Suprapubic skin (tissue), 4 donors: Measurements from ENCODE around the gene CHCHD4.

Experiments
- CTCF ChIP-seq, 2 donors: fragments of 200-600 bp in 1 of 2; fragments of 450-650 bp in 1 of 2; sonication (generic) in 1 of 2; IDR thresholded peaks; one replicate each; pipeline ENCODE4 v1.5.1; 2016 to 2019; ENCODE audit warnings: antibody characterized with exemption in 2 of 2, mild to moderate bottlenecking in 1 of 2, moderate library complexity in 1 of 2
- EP300 ChIP-seq: sonication (generic); formaldehyde crosslinking; IDR thresholded peaks from one replicate; pipeline ENCODE4 v1.6.1; 2017; ENCODE audit warnings: antibody characterized with exemption
- POLR2A ChIP-seq, 2 donors: fragments of 450-650 bp; IDR thresholded peaks; one replicate each; pipeline ENCODE4 v1.6.1; 2017; ENCODE audit warnings: antibody characterized with exemption in 2 of 2, mild to moderate bottlenecking in 2 of 2, moderate library complexity in 2 of 2
- POLR2AphosphoS5 ChIP-seq, 3 donors: sonication (generic); formaldehyde crosslinking; IDR thresholded peaks; one replicate each; pipeline ENCODE4 v1.6.1; 2017; ENCODE audit warnings: antibody characterized with exemption in 3 of 3

- TF ChIP-seq POLR2AphosphoS5 (IDR thresholded peaks at IDR 0.05) (no peak), CTCF (IDR thresholded peaks at IDR 0.05) (no peak), POLR2A (IDR thresholded peaks at IDR 0.05) (no peak), EP300 (no peak)
Observed at GRCh38 chr3:14169435-14169834, 44.8 kb upstream of the CHCHD4 start.
